ENCODE data around the gene DIO3. TPM values are rescaled to one million over a fixed set of nuclear protein-coding genes. Genes with fewer than 3 reads are reported as not detected.

Gene DIO3
- total RNA-seq, 1 experiment from 2014 or later = 4.9 TPM

DNA sequence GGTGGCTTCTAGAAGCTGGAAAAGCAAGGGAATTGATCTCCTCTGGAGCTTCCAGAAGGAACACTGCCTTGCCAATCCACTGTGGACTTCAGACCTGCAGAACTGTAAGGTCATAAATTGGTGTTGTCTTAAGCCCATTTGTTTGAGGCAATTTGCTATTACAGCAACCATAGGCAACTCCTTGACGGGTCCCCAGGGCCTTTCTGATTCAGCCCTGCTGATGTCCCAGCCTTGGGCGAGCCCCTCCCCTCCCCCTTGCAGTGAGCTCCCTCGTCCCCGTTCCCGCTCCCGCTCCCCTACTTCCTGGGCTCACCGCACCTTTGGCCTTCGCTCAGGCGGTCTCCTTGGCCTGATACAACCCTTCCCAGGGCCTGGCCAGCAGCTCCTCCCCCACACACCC lies 18.9 kb upstream of the DIO3 start:
- Histone ChIP-seq H3K9ac (ENCODE audit: low read length) (no peak overlapping the region), H3K9me2 (replicated peaks; ENCODE audit: low read length) (no peaks in the 10 kb centered on the region), H2AFZ (ENCODE audit: low read length) (no peak overlapping the region), H3K27me3 (ENCODE audit: low read length) (no peaks in the 10 kb centered on the region), H3F3A (ENCODE audit: low read length, unreplicated experiment) (no peaks in the 10 kb centered on the region), H4K20me1 (ENCODE audit: low read length) (no peaks in the 10 kb centered on the region), H3K79me2 (ENCODE audit: low read length) (no peaks in the 10 kb centered on the region), H3K9me3 (ENCODE audit: low read length) (no peaks in the 10 kb centered on the region), H3K27ac (ENCODE audit: low read length) (no peak overlapping the region), H3K4me1 (ENCODE audit: insufficient read depth, low read length) (no peaks in the 10 kb centered on the region), H3K4me3 (ENCODE audit: low read length) (no peak overlapping the region), H3K36me3 (ENCODE audit: low read depth, low read length) (no peaks in the 10 kb centered on the region), H3K4me2 (ENCODE audit: low read length) (no peak overlapping the region)
- intact Hi-C loops (cut with micrococcal nuclease) = no loop called here
- ATAC-seq (no peak), DNase-seq (no peak)
- BruUV-seq (replicated peaks) = no TSS peak
- TF ChIP-seq, protein P1, sequence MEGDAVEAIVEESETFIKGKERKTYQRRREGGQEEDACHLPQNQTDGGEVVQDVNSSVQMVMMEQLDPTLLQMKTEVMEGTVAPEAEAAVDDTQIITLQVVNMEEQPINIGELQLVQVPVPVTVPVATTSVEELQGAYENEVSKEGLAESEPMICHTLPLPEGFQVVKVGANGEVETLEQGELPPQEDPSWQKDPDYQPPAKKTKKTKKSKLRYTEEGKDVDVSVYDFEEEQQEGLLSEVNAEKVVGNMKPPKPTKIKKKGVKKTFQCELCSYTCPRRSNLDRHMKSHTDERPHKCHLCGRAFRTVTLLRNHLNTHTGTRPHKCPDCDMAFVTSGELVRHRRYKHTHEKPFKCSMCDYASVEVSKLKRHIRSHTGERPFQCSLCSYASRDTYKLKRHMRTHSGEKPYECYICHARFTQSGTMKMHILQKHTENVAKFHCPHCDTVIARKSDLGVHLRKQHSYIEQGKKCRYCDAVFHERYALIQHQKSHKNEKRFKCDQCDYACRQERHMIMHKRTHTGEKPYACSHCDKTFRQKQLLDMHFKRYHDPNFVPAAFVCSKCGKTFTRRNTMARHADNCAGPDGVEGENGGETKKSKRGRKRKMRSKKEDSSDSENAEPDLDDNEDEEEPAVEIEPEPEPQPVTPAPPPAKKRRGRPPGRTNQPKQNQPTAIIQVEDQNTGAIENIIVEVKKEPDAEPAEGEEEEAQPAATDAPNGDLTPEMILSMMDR (conservative IDR thresholded peaks at IDR 0.05; ENCODE audit: low read depth, low read length) = no peak
- TF ChIP-seq EZH2phosphoT487 (IDR thresholded peaks at IDR 0.05; ENCODE audit: borderline replicate concordance, low read length) (no peak), EZH2 (IDR thresholded peaks at IDR 0.05; ENCODE audit: low read length, unreplicated experiment) (no peak)
- POLR2A ChIA-PET (ENCODE audit: unreplicated experiment) = no interaction called here
- CTCF ChIA-PET = no interaction called here

DNA sequence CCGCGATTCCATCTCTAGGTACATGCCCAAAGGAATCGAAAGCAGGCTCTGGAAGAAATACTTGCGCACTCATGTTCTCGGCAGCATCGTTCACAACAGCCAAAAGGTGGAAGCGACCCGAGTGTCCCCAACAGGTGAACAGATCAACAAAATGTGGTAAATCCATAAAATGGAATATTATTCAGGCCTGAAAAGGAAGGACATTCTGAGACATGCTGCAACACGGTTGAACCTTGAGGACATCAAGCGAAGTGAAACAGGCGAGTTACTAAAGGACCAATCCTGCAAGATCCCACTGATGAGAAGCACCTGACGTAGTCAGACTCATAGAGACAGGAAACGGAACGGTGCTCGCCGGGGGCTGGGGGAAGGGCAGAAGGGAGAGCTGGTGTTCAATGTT lies 17.5 kb upstream of the DIO3 start:
- ChIA-PET CTCF (no interaction called here), POLR2A (ENCODE audit: unreplicated experiment) (no interaction called here)
- Histone ChIP-seq H4K20me1 (ENCODE audit: low read length) (no peaks in the 10 kb centered on the region), H3K4me1 (ENCODE audit: insufficient read depth, low read length) (no peaks in the 10 kb centered on the region), H3K36me3 (ENCODE audit: low read depth, low read length) (no peaks in the 10 kb centered on the region), H3K79me2 (ENCODE audit: low read length) (no peaks in the 10 kb centered on the region), H3K9ac (ENCODE audit: low read length) (no peak overlapping the region), H3K27ac (ENCODE audit: low read length) (no peak overlapping the region), H3K27me3 (ENCODE audit: low read length) (no peaks in the 10 kb centered on the region), H3K4me2 (ENCODE audit: low read length) (no peak overlapping the region), H3K4me3 (ENCODE audit: low read length) (no peak overlapping the region), H3F3A (ENCODE audit: low read length, unreplicated experiment) (no peaks in the 10 kb centered on the region), H2AFZ (ENCODE audit: low read length) (no peak overlapping the region), H3K9me2 (replicated peaks; ENCODE audit: low read length) (no peaks in the 10 kb centered on the region), H3K9me3 (ENCODE audit: low read length) (no peaks in the 10 kb centered on the region)
- ATAC-seq (no peak), DNase-seq (no peak)
- intact Hi-C loops (cut with micrococcal nuclease) = no loop called here
- TF ChIP-seq EZH2phosphoT487 (IDR thresholded peaks at IDR 0.05; ENCODE audit: borderline replicate concordance, low read length) (no peak), EZH2 (IDR thresholded peaks at IDR 0.05; ENCODE audit: low read length, unreplicated experiment) (no peak)
- TF ChIP-seq, protein P1 (conservative IDR thresholded peaks at IDR 0.05; ENCODE audit: low read depth, low read length) = no peak
- BruUV-seq (replicated peaks) = no TSS peak

DNA sequence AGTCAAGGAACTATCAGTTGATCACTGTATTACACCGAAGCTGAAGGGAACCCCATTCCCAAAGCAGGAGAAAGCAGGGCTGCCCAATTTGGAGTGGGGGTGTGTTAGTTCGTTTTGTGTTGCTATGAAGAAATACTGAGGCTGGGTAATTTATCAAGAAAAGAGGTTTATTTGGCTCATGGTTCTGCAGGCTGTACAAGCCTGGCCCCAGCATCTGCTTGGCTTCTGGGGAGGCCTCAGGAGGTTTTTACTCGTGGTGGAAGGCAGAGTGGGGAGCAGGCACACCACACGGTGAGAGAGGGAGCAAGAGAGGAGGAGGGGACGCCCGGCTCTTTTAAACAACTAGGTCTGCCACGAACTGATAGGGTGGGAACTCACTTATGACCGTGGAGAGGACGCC lies 16.7 kb upstream of the DIO3 start:
- no peak for TF ChIP-seq EZH2 (IDR thresholded peaks at IDR 0.05; ENCODE audit: low read length, unreplicated experiment)
- no peak for TF ChIP-seq EZH2phosphoT487 (IDR thresholded peaks at IDR 0.05; ENCODE audit: borderline replicate concordance, low read length)
- TF ChIP-seq, protein P1 (conservative IDR thresholded peaks at IDR 0.05; ENCODE audit: low read depth, low read length) = no peak
- H4K20me1 ChIP-seq (ENCODE audit: low read length) = no peaks in the 10 kb centered on the region
- ATAC-seq = no peak
- H3K4me1 ChIP-seq (ENCODE audit: insufficient read depth, low read length) = no peaks in the 10 kb centered on the region
- POLR2A ChIA-PET (ENCODE audit: unreplicated experiment) = no interaction called here
- no TSS peak for BruUV-seq (replicated peaks)
- intact Hi-C loops (cut with micrococcal nuclease) = no loop called here
- no peaks in the 10 kb centered on the region for H3K79me2 ChIP-seq (ENCODE audit: low read length)
- CTCF ChIA-PET = no interaction called here
- no peak overlapping the region for H2AFZ ChIP-seq (ENCODE audit: low read length)
- no peak overlapping the region for H3K4me2 ChIP-seq (ENCODE audit: low read length)
- H3K9ac ChIP-seq (ENCODE audit: low read length) = no peak overlapping the region
- H3K9me2 ChIP-seq (replicated peaks; ENCODE audit: low read length) = no peaks in the 10 kb centered on the region
- H3K9me3 ChIP-seq (ENCODE audit: low read length) = no peaks in the 10 kb centered on the region
- H3K27me3 ChIP-seq (ENCODE audit: low read length) = no peaks in the 10 kb centered on the region
- H3F3A ChIP-seq (ENCODE audit: low read length, unreplicated experiment) = no peaks in the 10 kb centered on the region
- H3K36me3 ChIP-seq (ENCODE audit: low read depth, low read length) = no peaks in the 10 kb centered on the region
- no peak overlapping the region for H3K4me3 ChIP-seq (ENCODE audit: low read length)
- no peak overlapping the region for H3K27ac ChIP-seq (ENCODE audit: low read length)
- no peak for DNase-seq
